ENCODE results near the gene SLC10A6. TPM values are rescaled to one million over a fixed set of nuclear protein-coding genes. Genes with fewer than 3 reads are reported as not detected.

The SLC10A6 gene
- total RNA-seq, 1 donor from 2014 or later: 0.51 TPM

DNA sequence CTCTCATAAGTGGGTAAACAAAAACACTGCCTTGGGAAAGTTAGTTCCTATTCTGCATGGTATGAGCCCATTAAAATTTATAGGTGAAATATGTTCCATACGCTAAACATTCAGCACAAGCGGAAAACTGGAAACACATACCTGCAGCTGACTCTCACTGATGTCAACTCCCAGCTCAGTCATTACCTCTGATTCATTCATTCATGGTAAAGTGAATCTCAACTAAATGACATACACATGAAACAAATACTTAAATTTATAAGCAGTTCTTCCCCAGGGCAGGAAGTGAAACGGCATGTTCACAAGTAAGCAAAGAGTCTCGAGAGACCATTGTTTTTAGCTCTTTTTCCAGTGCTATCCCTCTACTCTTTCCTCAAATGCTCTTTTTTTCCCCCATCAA lies 1.6 kb downstream of the SLC10A6 start:
- DNase-seq: no peak

DNA sequence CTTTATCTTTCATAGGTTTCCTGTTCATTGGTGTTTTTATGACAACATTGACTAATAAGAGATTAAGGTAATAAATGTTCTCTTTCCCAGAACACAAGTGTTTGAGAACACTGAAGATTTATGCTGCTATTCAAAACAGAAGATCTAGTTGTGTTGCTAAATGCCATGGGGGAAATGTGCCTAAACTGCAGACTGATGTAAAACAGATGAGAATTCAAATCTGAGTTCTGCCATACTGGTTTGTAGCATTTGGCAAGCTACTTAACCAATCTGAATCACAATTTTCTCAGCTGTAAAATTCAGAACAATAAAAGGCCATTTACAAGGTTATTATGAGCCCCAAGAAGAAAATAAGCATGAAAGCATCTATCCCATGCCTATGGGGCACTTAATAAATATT lies 2.3 kb downstream of the SLC10A6 start:
- no peak for DNase-seq

DNA sequence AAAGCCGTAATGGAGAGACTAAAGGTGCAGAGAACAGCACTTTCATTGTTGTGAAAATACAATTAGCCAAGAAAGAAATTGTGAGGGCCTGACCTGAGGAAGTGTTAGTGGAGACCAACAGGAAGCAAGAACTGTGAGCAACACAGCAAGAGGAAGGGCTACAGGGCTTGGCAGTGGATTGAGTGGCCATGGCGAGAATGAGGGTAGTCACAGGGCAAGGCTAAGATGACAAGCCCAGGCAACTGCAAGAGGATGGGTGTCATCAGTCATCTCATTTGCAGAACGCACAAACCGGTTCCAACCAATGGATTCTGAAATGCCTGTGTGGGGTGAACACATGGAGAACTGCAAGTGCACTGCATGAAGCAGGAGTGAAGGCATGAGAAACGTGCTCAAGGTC lies 3.6 kb downstream of the SLC10A6 start:
- DNase-seq: no peak

DNA sequence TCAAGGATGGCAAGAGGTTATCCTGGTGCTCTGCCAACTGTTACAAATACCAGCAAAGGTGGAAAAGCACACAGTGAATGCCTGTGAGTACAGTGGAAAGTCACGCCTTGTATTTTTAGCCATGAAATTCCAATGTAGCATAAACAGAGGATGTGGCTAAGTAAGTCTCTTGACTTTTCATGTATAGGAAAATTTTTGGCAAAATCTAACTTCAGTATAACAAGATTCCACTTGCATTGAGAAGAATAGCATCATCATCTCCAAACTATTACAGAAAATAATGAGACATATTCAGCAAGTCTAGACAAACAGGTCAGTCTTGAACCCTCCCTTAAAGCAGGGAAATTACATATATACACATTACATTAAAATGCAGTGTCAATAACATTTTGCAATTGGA lies 7.9 kb downstream of the SLC10A6 start:
- DNase-seq: no peak

DNA sequence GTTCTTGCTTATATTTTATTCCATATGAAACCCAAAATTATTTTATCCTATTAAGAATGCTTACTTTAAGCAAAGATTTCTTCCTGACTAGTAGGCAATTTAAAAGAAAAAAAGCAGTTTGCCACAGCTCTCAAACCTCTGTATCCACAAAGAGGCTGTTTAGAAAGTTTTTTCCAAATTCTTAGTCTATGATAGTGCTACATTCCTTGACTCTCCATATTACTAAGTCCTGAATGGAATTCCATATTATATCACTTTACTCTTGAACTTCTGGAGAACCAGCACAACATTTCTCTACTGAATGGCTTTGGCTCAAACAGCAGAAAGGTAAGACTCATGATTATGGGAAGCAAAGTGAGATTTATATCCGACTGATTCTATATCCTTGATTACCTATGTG lies 8.3 kb downstream of the SLC10A6 start:
- DNase-seq: no peak

DNA sequence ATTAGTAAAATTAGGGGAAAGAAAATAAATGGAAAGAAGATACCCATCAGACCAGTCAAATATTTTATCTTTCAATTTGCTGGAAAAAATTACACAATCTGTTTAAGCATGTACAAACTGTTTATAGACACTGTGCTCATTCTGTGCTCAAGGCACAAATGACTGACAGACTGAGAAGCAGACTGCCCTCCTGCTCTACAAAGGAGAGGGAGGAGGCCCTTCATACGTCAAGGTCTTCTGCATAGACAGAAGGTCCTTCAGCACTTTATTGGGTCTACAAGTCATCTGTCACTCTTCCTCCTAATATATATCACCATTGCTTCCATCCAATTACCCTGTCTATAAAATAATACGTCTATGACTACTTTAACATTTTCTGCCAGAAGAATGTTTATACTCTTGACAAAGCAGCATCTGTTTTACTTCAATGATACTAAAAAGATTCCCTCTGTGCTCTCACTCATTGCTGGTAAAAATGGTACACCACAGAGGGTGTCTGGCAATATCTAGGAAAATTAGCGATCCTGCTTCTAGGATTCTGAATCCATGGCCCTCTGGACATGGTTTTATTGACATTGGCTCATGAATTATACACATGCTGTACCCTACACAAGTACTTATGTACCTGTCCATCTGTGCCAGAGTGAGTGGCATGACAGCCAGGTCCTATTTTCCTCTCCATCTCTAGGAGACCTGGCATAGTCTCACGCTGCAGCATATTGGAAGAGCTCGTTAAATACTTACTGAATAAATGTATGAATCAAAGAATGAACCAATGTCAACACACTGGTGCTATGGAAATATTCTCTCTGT lies 11.3 kb downstream of the SLC10A6 start:
- DNase-seq: no peak

DNA sequence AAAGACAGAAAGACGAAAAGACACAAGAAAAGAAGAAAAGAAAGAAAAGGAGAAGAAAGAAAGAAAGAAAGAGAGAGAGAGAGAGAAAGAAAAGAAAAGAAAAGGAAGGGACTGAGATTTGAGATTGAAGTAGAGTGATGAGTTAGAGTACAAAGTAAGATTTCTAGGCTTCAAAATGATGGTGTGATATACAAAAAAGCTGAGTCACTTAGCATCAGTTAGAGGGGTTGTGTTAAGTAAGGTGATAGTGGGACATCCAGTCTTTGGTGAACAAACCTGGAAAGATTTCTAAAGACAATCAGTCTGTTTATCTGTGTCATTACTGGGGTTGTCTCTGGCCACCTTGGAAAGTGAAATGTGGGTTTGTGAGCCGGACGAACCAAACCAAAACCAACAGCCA lies 13.5 kb downstream of the SLC10A6 start:
- no peak for DNase-seq

DNA sequence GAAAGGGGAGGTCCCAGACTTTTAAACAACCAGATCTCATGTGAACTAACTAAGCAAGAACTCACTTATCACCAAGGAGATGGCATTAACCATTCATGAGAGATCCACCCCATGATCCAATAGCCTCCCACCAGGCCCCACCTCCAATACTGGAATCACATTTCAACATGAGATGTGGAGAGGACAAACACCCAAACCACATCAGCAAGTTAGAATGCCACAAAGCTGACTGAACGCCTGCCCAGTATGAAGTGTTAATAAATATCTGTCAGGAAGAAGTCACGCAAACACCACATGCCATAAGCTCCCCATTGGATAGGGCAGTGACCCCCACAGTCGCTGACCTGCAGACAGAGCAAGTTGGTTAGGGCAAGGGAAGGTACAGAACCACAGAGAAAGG lies 14.3 kb downstream of the SLC10A6 start:
- no peak for DNase-seq

DNA sequence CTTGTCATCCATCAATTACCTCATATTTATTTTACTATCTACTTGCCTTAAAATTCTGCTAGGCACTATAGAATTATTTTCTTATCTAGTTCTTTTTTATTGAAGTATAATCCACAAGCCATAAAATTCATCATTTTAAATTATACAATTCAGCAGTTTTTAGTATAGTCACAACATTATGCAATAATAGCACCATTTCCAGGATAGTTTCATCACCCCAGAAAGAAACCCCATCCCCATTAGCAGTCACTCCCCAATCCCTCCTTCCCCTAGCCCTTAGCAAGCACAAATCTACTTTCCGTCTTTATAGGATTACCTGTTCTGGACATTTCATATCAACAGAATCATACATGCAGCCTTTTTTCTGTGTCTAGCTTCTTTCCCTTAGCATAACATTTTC lies 15.6 kb downstream of the SLC10A6 start:
- no peak for DNase-seq

DNA sequence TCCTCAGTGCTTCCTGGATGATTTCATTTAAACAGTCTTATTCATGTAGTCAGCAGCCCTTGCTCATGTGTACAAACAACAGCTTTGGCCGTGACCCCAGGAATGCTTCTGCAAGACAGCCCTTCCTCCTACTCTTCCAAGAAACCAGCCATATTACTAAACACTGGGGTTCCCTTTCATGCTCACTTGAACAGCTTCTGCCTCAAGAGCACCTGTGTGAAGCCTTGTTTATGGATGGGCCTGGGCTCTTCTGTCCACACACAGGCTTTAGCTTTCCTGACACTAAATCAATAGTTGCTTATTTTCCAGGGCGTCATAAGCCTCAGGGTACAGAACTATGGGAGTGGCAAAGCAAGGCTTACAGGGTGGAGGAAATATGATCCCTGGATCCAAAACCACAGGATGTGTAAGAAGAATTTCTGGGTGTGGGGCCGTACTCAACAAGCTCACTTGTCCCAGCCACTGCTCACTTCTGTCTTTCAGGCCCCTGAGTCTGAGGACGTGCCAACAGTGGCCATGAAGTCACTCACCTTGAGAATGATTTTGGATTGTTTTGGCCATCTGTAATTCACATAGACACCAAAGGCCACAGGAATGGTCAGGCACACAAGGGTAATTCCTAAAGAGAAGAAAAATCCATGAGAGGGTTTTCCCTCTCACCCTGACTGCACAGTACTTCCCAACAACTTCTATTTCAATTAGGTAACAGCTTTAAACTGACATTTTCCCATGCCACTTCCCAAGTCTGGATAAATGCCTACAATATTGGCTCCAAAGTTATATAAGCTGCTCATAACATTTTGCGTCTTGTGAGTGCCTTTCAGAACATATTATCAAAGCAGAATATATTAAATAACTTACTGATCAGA lies 17.7 kb downstream of the SLC10A6 start:
- DNase-seq: peak; percentile 34

DNA sequence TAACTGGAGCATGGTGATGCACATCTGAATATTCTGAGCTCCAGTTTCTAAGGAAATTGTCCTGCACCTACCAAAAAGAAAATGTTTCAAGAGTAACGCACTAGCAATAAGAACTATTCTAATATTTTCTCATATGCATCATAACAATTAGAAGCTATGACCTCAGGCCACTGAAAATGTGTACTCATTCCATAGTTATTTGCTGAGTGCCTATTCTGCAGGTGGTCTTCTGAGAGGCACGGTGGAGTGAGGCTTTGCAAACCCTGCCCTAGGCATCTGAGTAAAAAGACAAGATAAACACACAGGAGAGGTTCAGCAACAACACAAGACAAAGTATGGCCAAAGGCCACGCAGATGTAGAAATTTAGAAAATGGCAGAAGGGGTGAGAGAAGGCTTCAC lies 23.7 kb downstream of the SLC10A6 start:
- no peak for DNase-seq

DNA sequence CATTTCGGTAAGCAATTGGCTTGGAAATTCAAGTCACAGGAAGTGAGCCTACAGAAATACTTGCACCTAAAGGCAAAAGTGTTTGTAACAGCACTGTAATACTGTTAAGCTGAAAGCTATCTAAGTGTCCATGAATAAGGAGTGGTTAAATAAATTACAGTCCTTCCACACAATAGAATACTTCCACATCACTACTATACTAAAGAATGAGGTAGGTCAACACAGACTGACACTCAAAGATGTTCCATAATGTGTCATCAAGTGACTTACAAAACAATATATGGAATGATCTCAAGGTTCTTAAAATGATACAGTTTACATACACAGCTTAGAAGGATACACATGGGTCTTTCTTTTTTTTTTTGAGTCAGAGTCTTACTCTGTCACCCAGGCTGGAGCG lies 27.0 kb downstream of the SLC10A6 start:
- no peak for DNase-seq

DNA sequence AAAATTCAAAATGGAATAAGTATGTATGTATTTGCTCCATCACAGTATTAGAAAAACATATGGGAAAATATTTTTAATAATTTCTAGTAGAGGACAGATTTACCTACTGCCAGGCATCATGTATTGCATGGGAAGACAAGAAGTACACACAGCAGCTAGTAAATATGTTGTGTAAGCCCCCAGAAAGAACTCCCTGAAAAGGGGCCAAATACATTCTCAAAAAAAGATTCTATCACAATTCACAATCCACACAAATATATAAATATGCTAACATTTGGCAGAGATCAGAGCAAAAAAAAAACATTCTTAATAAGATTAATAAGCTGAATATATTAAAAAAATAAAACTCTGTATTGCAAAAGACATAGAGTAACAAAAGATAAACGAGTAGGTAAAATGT lies 28.0 kb downstream of the SLC10A6 start:
- DNase-seq: no peak

DNA sequence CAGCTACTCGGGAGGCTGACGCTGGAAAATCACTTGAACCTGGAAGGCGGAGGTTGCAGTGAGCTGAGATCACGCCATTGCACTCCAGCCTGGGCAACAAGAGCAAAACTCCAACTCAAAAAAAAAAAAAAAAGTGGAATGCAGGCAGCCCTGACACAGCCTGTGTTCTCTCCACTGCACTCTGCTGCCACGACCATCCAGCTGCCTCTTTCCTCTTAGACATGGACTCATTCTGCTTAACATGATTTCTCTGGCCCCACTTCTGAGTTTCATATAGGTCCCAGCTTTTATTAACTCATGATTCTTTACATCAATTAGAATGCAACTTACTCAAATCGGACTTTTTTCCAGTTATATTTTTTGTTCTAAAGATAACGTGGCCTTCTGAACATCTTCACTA lies 29.6 kb downstream of the SLC10A6 start:
- DNase-seq: no peak

DNA sequence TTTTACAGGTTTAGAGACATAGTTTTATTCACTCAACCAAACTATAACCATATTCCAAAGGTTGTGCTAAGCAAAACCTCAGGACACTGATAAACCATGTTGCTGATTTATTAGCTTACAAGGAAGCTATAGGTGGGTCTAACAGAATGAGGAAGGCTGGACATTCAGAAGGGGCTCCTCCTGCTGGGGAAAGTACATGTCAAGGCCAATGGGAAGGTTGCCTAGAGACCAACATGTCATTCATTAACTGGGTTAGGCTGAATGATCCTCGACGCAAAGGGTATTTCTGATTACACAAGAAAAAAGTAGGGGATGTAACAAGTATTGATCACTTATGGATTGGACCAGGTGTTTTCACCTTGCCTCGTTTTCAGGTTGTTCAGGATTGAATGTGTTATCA lies 30.3 kb downstream of the SLC10A6 start:
- DNase-seq: no peak

DNA sequence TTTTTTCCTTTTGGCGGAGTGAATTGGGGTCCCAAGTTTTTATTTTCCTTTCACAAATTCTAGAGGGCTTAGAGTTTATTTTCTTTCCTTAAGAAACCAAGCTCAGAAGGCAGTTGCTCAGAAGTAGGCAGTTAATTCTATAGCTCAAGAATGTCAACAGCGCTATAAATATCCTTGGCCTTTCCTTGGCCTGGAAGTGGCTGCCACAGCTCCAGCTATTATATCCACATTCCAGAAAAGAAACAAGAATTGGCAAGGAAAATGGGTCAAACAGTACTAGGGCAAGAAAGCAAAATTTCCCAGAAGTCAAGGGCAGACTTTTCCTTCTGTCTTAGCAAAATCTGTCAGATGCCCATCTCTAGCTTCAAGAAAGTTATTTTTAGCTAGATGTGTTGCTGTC lies 31.0 kb downstream of the SLC10A6 start:
- DNase-seq: no peak

DNA sequence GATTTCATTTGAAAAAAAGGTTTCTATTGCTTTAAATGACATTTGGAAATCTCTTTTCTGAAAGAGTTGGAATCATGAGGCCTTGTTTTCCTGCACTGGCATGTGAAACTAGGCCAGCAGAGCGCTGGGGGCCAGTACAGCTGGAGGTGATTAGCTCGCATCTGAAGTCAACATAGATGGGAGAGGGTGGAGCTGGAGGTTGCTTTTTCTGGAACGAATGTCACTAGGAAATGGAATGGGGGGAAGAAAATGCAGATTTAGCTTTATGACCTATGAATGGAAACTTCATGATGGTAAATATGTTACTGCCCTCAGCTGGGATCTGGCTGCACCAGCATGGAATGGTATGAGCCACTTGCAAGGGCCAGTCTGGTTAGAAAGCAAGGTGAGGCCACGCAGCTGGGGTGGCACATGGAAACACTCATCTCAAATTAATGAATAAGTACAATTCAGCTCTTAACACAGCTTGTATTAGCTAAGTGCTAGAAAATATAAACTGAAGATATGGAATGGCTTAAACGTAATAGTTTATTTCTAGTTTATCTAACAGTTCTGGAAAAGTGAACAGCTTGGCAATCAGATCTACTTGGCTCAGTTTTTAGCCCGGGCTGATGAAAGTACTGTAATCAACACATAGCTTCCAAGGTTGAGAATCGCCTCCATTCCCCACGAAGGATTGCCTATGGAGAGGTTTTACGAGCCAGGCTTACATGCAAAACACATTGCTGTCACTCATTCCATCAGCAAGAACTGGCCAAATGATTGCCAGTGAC lies 32.5 kb downstream of the SLC10A6 start:
- DNase-seq: peak; percentile 32

DNA sequence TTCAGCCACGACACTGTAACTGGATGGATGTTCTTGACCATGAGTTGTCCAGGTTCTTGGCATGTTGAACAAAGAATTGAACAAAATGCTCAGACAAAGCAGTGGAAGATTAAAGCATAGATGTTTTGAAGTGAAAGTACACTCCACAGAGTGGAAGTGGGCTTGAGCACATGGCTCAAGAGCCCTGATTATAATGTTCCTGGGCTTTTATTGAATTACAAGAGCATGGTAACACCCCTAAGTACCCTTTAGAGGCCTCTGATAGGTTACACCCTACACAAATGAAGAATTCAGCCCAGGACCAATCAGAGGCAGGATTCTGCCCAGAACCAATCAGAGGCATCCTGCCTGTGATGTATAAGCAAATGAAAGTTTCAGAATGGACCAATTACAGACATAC lies 33.5 kb downstream of the SLC10A6 start:
- DNase-seq: no peak

DNA sequence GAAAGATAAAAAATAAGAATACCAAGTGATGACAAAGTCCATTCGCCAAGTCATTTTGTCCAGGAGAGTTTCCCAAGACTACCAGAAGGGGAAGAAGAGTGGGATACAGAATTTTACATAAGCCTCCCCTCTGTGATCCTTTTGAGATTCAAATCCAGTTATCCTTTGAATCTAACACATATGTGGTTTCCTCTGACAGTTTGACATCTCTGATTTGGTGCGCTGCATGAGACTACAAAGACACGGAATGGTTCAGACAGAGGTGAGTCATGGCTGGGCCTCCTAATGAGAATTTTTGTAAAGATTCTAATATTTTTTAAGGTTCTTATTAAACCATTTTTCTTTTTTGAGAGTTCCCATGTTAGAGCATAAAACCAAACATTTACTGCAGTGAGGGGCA lies 38.3 kb downstream of the SLC10A6 start:
- no peak for DNase-seq

DNA sequence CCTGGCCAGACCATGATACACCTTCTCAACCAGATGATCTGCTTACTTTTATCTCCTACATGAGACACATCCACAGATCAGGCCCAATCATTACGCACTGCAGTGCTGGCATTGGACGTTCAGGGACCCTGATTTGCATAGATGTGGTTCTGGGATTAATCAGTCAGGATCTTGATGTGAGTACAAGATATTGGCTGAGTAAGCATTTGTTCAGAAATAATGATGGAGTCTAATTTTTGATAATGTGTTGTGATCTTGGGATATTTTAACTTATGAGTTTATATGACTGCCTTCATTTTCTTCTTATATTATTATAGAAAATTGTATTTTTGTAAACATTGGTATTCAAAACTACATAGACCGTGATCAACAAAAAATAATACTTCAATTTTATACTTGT lies 39.4 kb downstream of the SLC10A6 start:
- no peak for DNase-seq

DNA sequence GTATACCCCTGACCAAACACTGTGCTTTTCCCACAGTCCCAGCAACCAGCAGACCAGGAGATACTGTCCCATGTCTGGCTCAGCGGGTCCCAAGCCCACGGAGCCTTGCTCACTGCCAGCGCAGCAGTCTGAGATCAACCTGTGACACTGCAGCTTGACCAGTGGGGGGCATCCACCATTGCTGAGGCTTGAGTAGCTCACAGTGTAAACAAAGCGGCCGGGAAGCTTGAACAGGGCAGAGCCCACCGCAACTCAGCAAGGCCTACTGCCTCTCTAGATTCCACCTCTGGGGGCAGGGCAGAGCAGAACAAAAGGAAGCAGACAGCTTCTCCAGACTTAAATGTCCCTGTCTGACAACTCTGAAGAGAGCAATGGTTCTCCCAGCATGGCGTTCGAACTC lies 58.1 kb downstream of the SLC10A6 start:
- no peak for DNase-seq

DNA sequence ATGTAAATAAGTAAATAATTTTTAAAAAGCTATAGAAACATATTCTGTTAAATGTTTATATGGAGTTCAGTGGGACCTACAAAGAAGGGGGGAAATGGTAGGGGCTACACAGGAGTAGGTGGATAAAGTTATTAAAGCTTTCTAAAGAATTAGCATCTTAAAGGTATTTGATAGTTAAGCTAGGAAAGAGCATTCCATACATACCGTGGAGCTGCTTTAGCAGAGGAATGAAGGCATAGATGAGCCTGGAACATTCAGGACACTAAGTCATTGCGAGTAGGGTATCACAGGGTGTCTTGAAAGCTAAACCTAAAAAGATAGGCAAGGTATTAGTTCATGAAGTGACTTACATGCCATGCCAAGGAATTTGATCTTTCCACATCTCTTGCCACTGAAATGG lies 60.4 kb downstream of the SLC10A6 start:
- no peak for DNase-seq

DNA sequence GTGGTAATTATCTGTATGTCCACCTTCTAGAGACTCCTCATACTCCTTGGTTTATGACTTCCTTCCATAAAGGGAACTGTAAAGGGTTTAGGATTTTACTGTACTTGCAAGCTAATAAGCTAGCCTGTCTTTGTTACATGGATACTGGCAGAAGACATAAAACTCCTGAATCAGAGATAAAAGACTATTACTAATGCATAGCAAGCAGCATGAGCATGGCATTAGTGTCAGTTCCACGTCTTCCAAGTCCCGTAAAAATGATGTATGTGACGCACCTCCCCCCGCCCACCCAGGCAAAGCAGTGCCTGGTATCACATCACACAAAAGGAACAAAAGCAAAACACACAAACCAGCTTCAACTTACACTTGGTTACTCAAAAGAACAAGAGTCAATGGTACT lies 71.0 kb downstream of the SLC10A6 start:
- no peak for DNase-seq
